RPMI8226 (cell line): ENCODE data around the gene MROH2A.

Source experiments
- DNase-seq: peaks from one replicate; pipeline ENCODE4 v3.0.0-alpha.2; 2015

The MROH2A gene

GRCh38 chr2:233761040-233761769 lies 16.9 kb upstream of the MROH2A start:
- DNase-seq = no peak

GRCh38 chr2:233764264-233764663 lies 13.9 kb upstream of the MROH2A start:
- no peak for DNase-seq

GRCh38 chr2:233764761-233765160 lies 13.4 kb upstream of the MROH2A start:
- DNase-seq = no peak

- no peak for DNase-seq
These were observed 11.7 kb upstream of the MROH2A start for GRCh38 chr2:233766416-233766815.

- no peak for DNase-seq
These were observed 10.1 kb upstream of the MROH2A start for GRCh38 chr2:233768076-233768475.

- no peak for DNase-seq
These were observed 8.9 kb upstream of the MROH2A start for GRCh38 chr2:233769260-233769659.

- no peak for DNase-seq
These were observed 6.0 kb upstream of the MROH2A start for GRCh38 chr2:233772153-233772552.

GRCh38 chr2:233772583-233772982 lies 5.5 kb upstream of the MROH2A start:
- no peak for DNase-seq

- no peak for DNase-seq
These were observed 4.3 kb upstream of the MROH2A start for GRCh38 chr2:233773854-233774253.

- no peak for DNase-seq
These were observed 2.7 kb upstream of the MROH2A start for GRCh38 chr2:233775414-233775813.

- no peak for DNase-seq
These were observed 1.6 kb downstream of the MROH2A start for GRCh38 chr2:233779722-233780121.

- DNase-seq = no peak
These were observed 2.6 kb downstream of the MROH2A start for GRCh38 chr2:233780771-233781170.

- DNase-seq = no peak
These were observed 11.4 kb downstream of the MROH2A start for GRCh38 chr2:233789554-233789953.

- no peak for DNase-seq
These were observed 13.2 kb downstream of the MROH2A start for GRCh38 chr2:233791151-233791882.

- no peak for DNase-seq
These were observed 13.8 kb downstream of the MROH2A start for GRCh38 chr2:233791883-233792329.

GRCh38 chr2:233792720-233793119 lies 14.6 kb downstream of the MROH2A start:
- DNase-seq = no peak

GRCh38 chr2:233793465-233794127 lies 15.5 kb downstream of the MROH2A start:
- DNase-seq = no peak

GRCh38 chr2:233794128-233794658 lies 16.1 kb downstream of the MROH2A start:
- DNase-seq = no peak

GRCh38 chr2:233795735-233796171 lies 17.6 kb downstream of the MROH2A start:
- DNase-seq = no peak

- no peak for DNase-seq
These were observed 18.1 kb downstream of the MROH2A start for GRCh38 chr2:233796254-233796653.

GRCh38 chr2:233798335-233799086 lies 20.4 kb downstream of the MROH2A start:
- DNase-seq = no peak

GRCh38 chr2:233799087-233799665 lies 21.0 kb downstream of the MROH2A start:
- no peak for DNase-seq
